Measurements from ENCODE around the gene TAS2R9.
"Not testable (repeated sequence)": the region's sequence is repeated elsewhere in the genome, so short reads cannot be mapped to it uniquely, and the experiment has no call there.

TAS2R9 gene

DNA sequence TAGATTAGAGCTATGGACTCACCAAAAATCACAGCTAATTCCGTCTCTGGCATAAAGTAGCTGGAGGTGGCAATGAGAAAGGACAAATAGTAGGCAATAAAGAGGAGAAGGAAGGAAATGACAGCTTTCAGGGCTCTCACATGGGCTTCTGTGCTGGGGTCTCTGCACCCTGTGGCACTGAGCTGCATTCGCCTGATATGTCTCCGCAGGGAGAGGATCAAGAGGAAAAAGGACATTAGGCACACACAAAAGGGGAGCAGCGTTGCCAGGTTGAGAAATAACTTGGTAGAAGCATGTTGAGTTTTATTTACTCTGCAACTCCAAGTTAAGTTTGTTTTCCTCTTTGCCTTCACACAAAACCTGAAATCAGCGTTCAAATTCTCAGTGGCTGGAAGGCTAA is 8.2 kb downstream of the TAS2R9 start:
- Histone ChIP-seq H3K4me1 (ENCODE audit: insufficient read depth, low read length) (peaks cover 12% of the 10 kb centered on the region; the same call in 1 of the 2 replicates), H3K36me3 (ENCODE audit: insufficient read depth, low read length) (no peaks in the 10 kb centered on the region), H3K9me3 (ENCODE audit: control insufficient read depth, insufficient read depth, low read length) (no peaks in the 10 kb centered on the region), H3K9ac (ENCODE audit: low read depth, low read length) (no peak overlapping the region)

DNA sequence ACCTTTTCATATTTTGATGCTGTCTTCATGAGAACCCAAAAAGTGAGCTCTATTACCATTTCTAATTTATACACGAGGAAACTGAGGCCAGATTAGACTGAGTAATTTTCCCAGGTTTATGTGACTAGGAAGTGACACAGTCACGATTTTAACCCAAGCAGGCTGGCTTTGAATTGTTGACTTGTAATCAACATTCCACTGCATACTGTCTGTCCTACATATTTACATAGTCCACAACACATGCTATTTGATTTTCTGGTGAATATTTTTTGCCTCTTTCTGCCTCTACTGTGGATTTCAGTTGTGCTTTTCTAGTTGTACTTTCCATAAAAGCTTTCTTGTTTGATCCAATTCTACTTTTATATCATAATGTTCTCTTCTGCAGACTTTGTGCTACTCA is 15.7 kb downstream of the TAS2R9 start:
- H3K9ac ChIP-seq (ENCODE audit: low read depth, low read length) = no peak overlapping the region
- H3K4me1 ChIP-seq (ENCODE audit: insufficient read depth, low read length) = no peaks in the 10 kb centered on the region
- no peaks in the 10 kb centered on the region for H3K36me3 ChIP-seq (ENCODE audit: insufficient read depth, low read length)
- no peaks in the 10 kb centered on the region for H3K9me3 ChIP-seq (ENCODE audit: control insufficient read depth, insufficient read depth, low read length)

- not testable (repeated sequence) for H3K36me3 ChIP-seq (ENCODE audit: insufficient read depth, low read length); H3K9me3 ChIP-seq (ENCODE audit: control insufficient read depth, insufficient read depth, low read length); H3K9ac ChIP-seq (ENCODE audit: low read depth, low read length); H3K4me1 ChIP-seq (ENCODE audit: insufficient read depth, low read length)
These were observed 18.2 kb downstream of the TAS2R9 start for GRCh38 chr12:10791769-10792168.

GRCh38 chr12:10783252-10783651 is 26.7 kb downstream of the TAS2R9 start:
- H3K4me1 ChIP-seq (ENCODE audit: insufficient read depth, low read length) = no peaks in the 10 kb centered on the region
- no peaks in the 10 kb centered on the region for H3K36me3 ChIP-seq (ENCODE audit: insufficient read depth, low read length)
- no peaks in the 10 kb centered on the region for H3K9me3 ChIP-seq (ENCODE audit: control insufficient read depth, insufficient read depth, low read length)
- H3K9ac ChIP-seq (ENCODE audit: low read depth, low read length) = no peak overlapping the region

GRCh38 chr12:10779103-10779502 is 30.9 kb downstream of the TAS2R9 start:
- no peak overlapping the region for H3K9ac ChIP-seq (ENCODE audit: low read depth, low read length)
- no peaks in the 10 kb centered on the region for H3K36me3 ChIP-seq (ENCODE audit: insufficient read depth, low read length)
- H3K9me3 ChIP-seq (ENCODE audit: control insufficient read depth, insufficient read depth, low read length) = no peaks in the 10 kb centered on the region
- no peaks in the 10 kb centered on the region for H3K4me1 ChIP-seq (ENCODE audit: insufficient read depth, low read length)

DNA sequence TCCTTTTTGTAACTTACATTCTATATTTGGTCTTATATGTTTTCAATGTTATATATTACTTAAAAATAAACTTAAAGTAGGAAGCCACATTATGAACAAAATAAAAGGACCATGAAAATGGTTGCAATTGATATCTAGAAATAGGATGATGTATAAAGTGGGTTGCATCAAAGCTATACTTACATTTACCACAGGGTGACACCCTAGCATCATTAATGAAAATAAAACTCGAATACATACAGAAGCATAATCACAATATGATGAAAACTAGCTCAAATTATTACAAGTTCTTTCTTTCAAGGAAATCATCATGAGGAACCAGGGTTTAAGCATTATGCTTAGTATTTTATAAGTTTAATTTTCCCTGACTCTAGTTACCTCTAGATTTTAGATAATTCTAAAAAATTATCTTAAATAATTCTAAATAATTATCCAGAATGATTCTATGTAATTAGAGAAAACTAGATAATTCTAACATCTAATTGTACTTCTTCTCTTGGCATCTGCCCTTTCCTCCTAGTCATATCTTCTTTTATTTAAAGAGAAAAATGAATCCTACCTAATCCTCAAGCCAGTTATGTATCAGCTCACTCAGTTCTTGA is 38.7 kb downstream of the TAS2R9 start:
- no peaks in the 10 kb centered on the region for H3K9me3 ChIP-seq (ENCODE audit: control insufficient read depth, insufficient read depth, low read length)
- H3K9ac ChIP-seq (ENCODE audit: low read depth, low read length) = no peak overlapping the region
- H3K4me1 ChIP-seq (ENCODE audit: insufficient read depth, low read length) = no peaks in the 10 kb centered on the region
- no peaks in the 10 kb centered on the region for H3K36me3 ChIP-seq (ENCODE audit: insufficient read depth, low read length)

- H3K9me3 ChIP-seq (ENCODE audit: control insufficient read depth, insufficient read depth, low read length) = peaks cover 7% of the 10 kb centered on the region; the same call in 1 of the 2 replicates
- H3K4me1 ChIP-seq (ENCODE audit: insufficient read depth, low read length) = no peaks in the 10 kb centered on the region
- no peak overlapping the region for H3K9ac ChIP-seq (ENCODE audit: low read depth, low read length)
- H3K36me3 ChIP-seq (ENCODE audit: insufficient read depth, low read length) = no peaks in the 10 kb centered on the region
These were observed 50.3 kb downstream of the TAS2R9 start for GRCh38 chr12:10759657-10760056.

All from ES-I3 (cell line).